Naive thymus-derived CD8-positive, alpha-beta T cell (primary cell): Measurements from ENCODE around the gene PIGC. TPM values are rescaled to one million over a fixed set of nuclear protein-coding genes. Genes with fewer than 3 reads are reported as not detected.

Source experiments
- ATAC-seq, 2 donors: fragments of 150-1000 bp; cut with Tn5 transposase in 1 of 2; sonication (Bioruptor Pico), chemical (Tn5 transposase) in 1 of 2; 1 replicate in 1 of 2; 2 replicates in 1 of 2; pipeline ENCODE4 v1.10.0; 2021; ENCODE audit warnings: mild to moderate bottlenecking in 2 of 2, moderate library complexity in 2 of 2
- POLR2A ChIA-PET: fragments of 350-600 bp; sonication (Branson Sonifier 250); formaldehyde crosslinking; loops from one replicate; lab custom pipeline; 2021; ENCODE audit warnings: antibody characterized with exemption; lab: Charles Lee
- DNase-seq, 10 donors: peaks; one replicate each; pipeline versions ENCODE4 v3.0.0 to v3.0.0-alpha.2; 2020 to 2022
- H3K27ac Mint-ChIP-seq, 10 donors: one replicate each; pipeline ENCODE4 v1.8.0; 2020 to 2022; ENCODE audit warnings: mild to moderate bottlenecking in 10 of 10, mixed read lengths in 10 of 10, moderate library complexity in 4 of 10, inconsistent platforms in 1 of 10
- H3K27me3 Mint-ChIP-seq, 5 donors: one replicate each; pipeline ENCODE4 v1.8.0; 2021 to 2022; ENCODE audit warnings: mixed read lengths in 5 of 5
- H3K36me3 Mint-ChIP-seq, 3 donors: one replicate each; pipeline ENCODE4 v1.8.0; 2020 to 2022; ENCODE audit warnings: mixed read lengths in 3 of 3, mild to moderate bottlenecking in 2 of 3, inconsistent platforms in 1 of 3
- H3K4me1 Mint-ChIP-seq, 4 donors: one replicate each; pipeline ENCODE4 v1.8.0; 2021 to 2022; ENCODE audit warnings: mixed read lengths in 4 of 4
- H3K4me3 Mint-ChIP-seq, 10 donors: one replicate each; pipeline ENCODE4 v1.8.0; 2020 to 2022; ENCODE audit warnings: mild to moderate bottlenecking in 10 of 10, mixed read lengths in 10 of 10, moderate library complexity in 6 of 10, inconsistent platforms in 1 of 10
- H3K9me3 Mint-ChIP-seq, 9 donors: one replicate each; pipeline ENCODE4 v1.8.0; 2020 to 2022; ENCODE audit warnings: mixed read lengths in 9 of 9, mild to moderate bottlenecking in 3 of 9, inconsistent platforms in 1 of 9, moderate library complexity in 1 of 9
- polyA plus RNA-seq, 3 donors: library from polyadenylated mRNA; unstranded; fragments of 300-500 nt; fragmentation: Illumina TruSeq; gene quantifications; one replicate each; pipeline ENCODE4 v1.2.3, GENCODE V29; 2021
- total RNA-seq, 8 experiments: library from RNA in 2 of 8; stranded (reverse) in 2 of 8; gene quantifications; one replicate each; pipeline ENCODE4 v1.2.3 and lab custom pipeline; 2021 to 2026

The PIGC gene
- total and polyA plus RNA-seq, 5 experiments from 2014 or later, result 35.8 to 92.8 (median 69.1) TPM

- no peak for DNase-seq
Observed at GRCh38 chr1:172421974-172422604, 21.8 kb downstream of the PIGC start.

GRCh38 chr1:172420385-172420784 lies 23.5 kb downstream of the PIGC start, which contains the start of gene C1orf105:
Gene C1orf105, plus strand, starts transcription at chr1:172420685. Its CDS starts 201 bp downstream, at chr1:172420886.
- Mint-ChIP-seq H3K4me3 (no peak within 1 kb of the TSS), H3K27ac (peak within 1 kb of the TSS in 4 of 10 donors; percentile 2 to 70 (median 27)), H3K9me3 (no peaks in the 10 kb centered on the region), H3K36me3 (peaks cover 0 to 4% (median 2%) of the 10 kb centered on the region in 3 donors), H3K27me3 (no peaks in the 10 kb centered on the region), H3K4me1 (peaks cover 6 to 30% (median 17%) of the 10 kb centered on the region in 4 donors)
- POLR2A ChIA-PET, result interaction anchor here (0.9 kb wide), 1 partner anchor 62 kb away, joined by 3 read pairs; no protein-coding TSS in a partner anchor
- no peak for ATAC-seq
- no peak for DNase-seq

More at GRCh38 chr1:172421974-172422604, 21.8 kb downstream of the PIGC start:
- no peaks in the 10 kb centered on the region for H3K27me3 Mint-ChIP-seq
- no peaks in the 10 kb centered on the region for H3K9me3 Mint-ChIP-seq
- POLR2A ChIA-PET, result interaction anchor here (0.6 to 0.8 kb wide), 2 partner anchors 11 to 690 kb away, joined by 4 read pairs; no protein-coding TSS in a partner anchor
- peak overlapping the region in 2 of 10 donors; percentile 6 to 69 for H3K27ac Mint-ChIP-seq
- peaks cover 0 to 1% (median 0%) of the 10 kb centered on the region in 3 donors for H3K36me3 Mint-ChIP-seq
- no peak for ATAC-seq
- H3K4me1 Mint-ChIP-seq, result peaks cover 6 to 30% (median 17%) of the 10 kb centered on the region in 4 donors
- H3K4me3 Mint-ChIP-seq, result no peak overlapping the region

GRCh38 chr1:172417557-172417956 lies 26.3 kb downstream of the PIGC start:
- Mint-ChIP-seq H3K27ac (no peak overlapping the region), H3K4me3 (no peak overlapping the region), H3K36me3 (peaks cover 0 to 11% (median 6%) of the 10 kb centered on the region in 3 donors), H3K9me3 (no peaks in the 10 kb centered on the region), H3K27me3 (no peaks in the 10 kb centered on the region), H3K4me1 (peaks cover 3 to 25% (median 15%) of the 10 kb centered on the region in 4 donors)
- no peak for ATAC-seq
- no peak for DNase-seq
- POLR2A ChIA-PET, result no interaction called here

GRCh38 chr1:172416496-172417035 lies 27.3 kb downstream of the PIGC start:
- DNase-seq (no peak), ATAC-seq (no peak)
- POLR2A ChIA-PET, result interaction anchor here (0.8 kb wide), 1 partner anchor 1452 kb away, joined by 3 read pairs; the partner anchor contains the start of genes GAS5 and ZBTB37
- Mint-ChIP-seq H3K27me3 (no peaks in the 10 kb centered on the region), H3K4me3 (no peak overlapping the region), H3K36me3 (peaks cover 0 to 13% (median 8%) of the 10 kb centered on the region in 3 donors), H3K27ac (peak overlapping the region in 1 of 10 donors; percentile 40), H3K9me3 (no peaks in the 10 kb centered on the region), H3K4me1 (peaks cover 3 to 21% (median 15%) of the 10 kb centered on the region in 4 donors)

- H3K4me3 Mint-ChIP-seq, result no peak overlapping the region
- H3K4me1 Mint-ChIP-seq, result peaks cover 0 to 9% (median 3%) of the 10 kb centered on the region in 4 donors
- DNase-seq (no peak), ATAC-seq (no peak)
- H3K9me3 Mint-ChIP-seq, result no peaks in the 10 kb centered on the region
- POLR2A ChIA-PET, result interaction anchor here (0.7 kb wide), 1 partner anchor 11 kb away, joined by 3 read pairs; no protein-coding TSS in a partner anchor
- H3K36me3 Mint-ChIP-seq, result peaks cover 0 to 13% (median 8%) of the 10 kb centered on the region in 3 donors
- no peaks in the 10 kb centered on the region for H3K27me3 Mint-ChIP-seq
- H3K27ac Mint-ChIP-seq, result no peak overlapping the region
Observed at GRCh38 chr1:172414331-172414730, 29.5 kb downstream of the PIGC start.

- DNase-seq (no peak), ATAC-seq (no peak)
- Mint-ChIP-seq H3K4me1 (peaks cover 0 to 3% (median 0%) of the 10 kb centered on the region in 4 donors), H3K4me3 (no peak overlapping the region), H3K36me3 (peaks cover 0 to 11% (median 7%) of the 10 kb centered on the region in 3 donors), H3K9me3 (no peaks in the 10 kb centered on the region), H3K27ac (no peak overlapping the region), H3K27me3 (no peaks in the 10 kb centered on the region)
- POLR2A ChIA-PET, result interaction anchor here (1.0 kb wide), 1 partner anchor 11 kb away, joined by 4 read pairs; no protein-coding TSS in a partner anchor
Observed at GRCh38 chr1:172411791-172412338, 32.0 kb downstream of the PIGC start.

- Mint-ChIP-seq H3K9me3 (no peaks in the 10 kb centered on the region), H3K27ac (no peak overlapping the region), H3K4me3 (no peak overlapping the region), H3K27me3 (no peaks in the 10 kb centered on the region), H3K36me3 (peaks cover 0 to 8% (median 6%) of the 10 kb centered on the region in 3 donors), H3K4me1 (peaks cover 0 to 3% (median 0%) of the 10 kb centered on the region in 4 donors)
- POLR2A ChIA-PET, result no interaction called here
- DNase-seq (no peak), ATAC-seq (no peak)
Observed at GRCh38 chr1:172410027-172410426, 33.8 kb downstream of the PIGC start.

GRCh38 chr1:172408958-172409357 lies 34.9 kb downstream of the PIGC start:
- peaks cover 0 to 3% (median 0%) of the 10 kb centered on the region in 4 donors for H3K4me1 Mint-ChIP-seq
- DNase-seq, result no peak
- H3K36me3 Mint-ChIP-seq, result peaks cover 0 to 7% (median 6%) of the 10 kb centered on the region in 3 donors
- ATAC-seq, result no peak
- H3K4me3 Mint-ChIP-seq, result no peak overlapping the region
- H3K27ac Mint-ChIP-seq, result no peak overlapping the region
- POLR2A ChIA-PET, result no interaction called here
- no peaks in the 10 kb centered on the region for H3K27me3 Mint-ChIP-seq
- no peaks in the 10 kb centered on the region for H3K9me3 Mint-ChIP-seq

- Mint-ChIP-seq H3K4me1 (peaks cover 0 to 8% (median 3%) of the 10 kb centered on the region in 4 donors), H3K9me3 (no peaks in the 10 kb centered on the region), H3K36me3 (no peaks in the 10 kb centered on the region), H3K27me3 (no peaks in the 10 kb centered on the region), H3K4me3 (no peak overlapping the region), H3K27ac (no peak overlapping the region)
- DNase-seq (no peak), ATAC-seq (no peak)
- POLR2A ChIA-PET, result interaction anchor here (0.6 kb wide), 1 partner anchor 316 kb away, joined by 3 read pairs; no protein-coding TSS in a partner anchor
Observed at GRCh38 chr1:172406968-172407367, 36.9 kb downstream of the PIGC start.

- ATAC-seq (no peak), DNase-seq (no peak)
- POLR2A ChIA-PET, result no interaction called here
- H3K4me3 Mint-ChIP-seq, result no peak overlapping the region
- H3K27me3 Mint-ChIP-seq, result no peaks in the 10 kb centered on the region
- peaks cover under 1 to 10% (median 7%) of the 10 kb centered on the region in 4 donors for H3K4me1 Mint-ChIP-seq
- no peaks in the 10 kb centered on the region for H3K36me3 Mint-ChIP-seq
- no peaks in the 10 kb centered on the region for H3K9me3 Mint-ChIP-seq
- H3K27ac Mint-ChIP-seq, result no peak overlapping the region
Observed at GRCh38 chr1:172405912-172406311, 38.0 kb downstream of the PIGC start.

- H3K4me1 Mint-ChIP-seq, result peaks cover 13 to 28% (median 25%) of the 10 kb centered on the region in 4 donors
- no peaks in the 10 kb centered on the region for H3K9me3 Mint-ChIP-seq
- POLR2A ChIA-PET, result no interaction called here
- ATAC-seq (no peak), DNase-seq (no peak)
- H3K4me3 Mint-ChIP-seq, result no peak overlapping the region
- no peaks in the 10 kb centered on the region for H3K27me3 Mint-ChIP-seq
- no peaks in the 10 kb centered on the region for H3K36me3 Mint-ChIP-seq
- no peak overlapping the region for H3K27ac Mint-ChIP-seq
Observed at GRCh38 chr1:172404121-172404520, 39.7 kb downstream of the PIGC start.

- POLR2A ChIA-PET, result interaction anchor here (0.6 kb wide), 1 partner anchor 11 kb away, joined by 3 read pairs; no protein-coding TSS in a partner anchor
- no peak for DNase-seq
- H3K27ac Mint-ChIP-seq, result no peak overlapping the region
Observed at GRCh38 chr1:172402878-172403569, 40.8 kb downstream of the PIGC start.

More at GRCh38 chr1:172402878-172403569, 40.8 kb downstream of the PIGC start:
- no peak for ATAC-seq
- H3K4me3 Mint-ChIP-seq, result no peak overlapping the region
- peaks cover 19 to 39% (median 36%) of the 10 kb centered on the region in 4 donors for H3K4me1 Mint-ChIP-seq
- H3K9me3 Mint-ChIP-seq, result no peaks in the 10 kb centered on the region
- no peaks in the 10 kb centered on the region for H3K36me3 Mint-ChIP-seq
- H3K27me3 Mint-ChIP-seq, result no peaks in the 10 kb centered on the region
